Osteocyte (in vitro differentiated cells): ENCODE measurements around the gene DGKG. TPM values are rescaled to one million over a fixed set of nuclear protein-coding genes. Genes with fewer than 3 reads are reported as not detected.

Experiments
- DNase-seq: peaks from one replicate; pipeline ENCODE4 v3.0.0; 2021; ENCODE audit warnings: mixed read lengths; ENCODE audit not compliant: unreplicated experiment; ENCODE audit errors: extremely low spot score
- H3K27ac Mint-ChIP-seq: one replicate; pipeline ENCODE4 v1.8.0; 2021; ENCODE audit warnings: mild to moderate bottlenecking, mixed read lengths; ENCODE audit not compliant: unreplicated experiment
- H3K27me3 Mint-ChIP-seq: one replicate; pipeline ENCODE4 v1.8.0; 2021; ENCODE audit warnings: mixed read lengths; ENCODE audit not compliant: unreplicated experiment
- H3K36me3 Mint-ChIP-seq: one replicate; pipeline ENCODE4 v1.8.0; 2021; ENCODE audit warnings: mixed read lengths; ENCODE audit not compliant: unreplicated experiment
- H3K4me1 Mint-ChIP-seq: one replicate; pipeline ENCODE4 v1.8.0; 2021; ENCODE audit warnings: mixed read lengths; ENCODE audit not compliant: unreplicated experiment
- H3K4me3 Mint-ChIP-seq: one replicate; pipeline ENCODE4 v1.8.0; 2021; ENCODE audit warnings: mild to moderate bottlenecking, moderate library complexity, mixed read lengths; ENCODE audit not compliant: unreplicated experiment
- H3K9me3 Mint-ChIP-seq: one replicate; pipeline ENCODE4 v1.8.0; 2021; ENCODE audit warnings: mixed read lengths; ENCODE audit not compliant: unreplicated experiment
- total RNA-seq: library from RNA; stranded (reverse); gene quantifications from 2 replicates; pipeline ENCODE4 v1.2.1, GENCODE V29; 2021
- TF ChIP-seq, protein P1 (sequence below): fragments of 200-600 bp; sonication (generic); IDR thresholded peaks from 2 replicates; pipeline ENCODE4 v1.5.0; 2021; ENCODE audit warnings: antibody characterized with exemption, mild to moderate bottlenecking, moderate library complexity

DGKG gene
- total RNA-seq, 1 donor from 2014 or later, result not detected

DNA sequence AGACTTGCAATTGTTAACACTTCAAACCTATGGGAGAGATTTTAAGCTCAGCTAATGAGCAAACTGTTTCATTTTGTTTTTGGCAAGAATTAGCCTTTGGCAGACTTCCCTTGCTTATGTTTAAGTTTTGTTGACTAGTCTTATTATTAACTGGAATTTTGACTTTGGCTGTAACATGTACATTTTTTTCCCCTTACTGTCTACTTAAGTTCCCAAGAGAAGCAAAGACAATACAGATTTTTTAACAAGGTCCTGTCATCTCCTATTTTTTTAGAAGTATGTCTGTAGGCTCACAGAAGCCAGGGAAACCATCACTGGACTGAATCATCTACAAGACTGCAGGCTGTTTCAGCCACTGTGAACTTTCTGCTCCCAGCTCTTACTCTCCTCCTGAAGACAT, 74.3 kb downstream of the DGKG start:
- H3K27ac Mint-ChIP-seq, result peak overlapping the region; percentile 55
- no peaks in the 10 kb centered on the region for H3K9me3 Mint-ChIP-seq
- H3K4me1 Mint-ChIP-seq, result peaks cover 32% of the 10 kb centered on the region
- H3K27me3 Mint-ChIP-seq, result peaks cover 3% of the 10 kb centered on the region
- TF ChIP-seq, protein P1, sequence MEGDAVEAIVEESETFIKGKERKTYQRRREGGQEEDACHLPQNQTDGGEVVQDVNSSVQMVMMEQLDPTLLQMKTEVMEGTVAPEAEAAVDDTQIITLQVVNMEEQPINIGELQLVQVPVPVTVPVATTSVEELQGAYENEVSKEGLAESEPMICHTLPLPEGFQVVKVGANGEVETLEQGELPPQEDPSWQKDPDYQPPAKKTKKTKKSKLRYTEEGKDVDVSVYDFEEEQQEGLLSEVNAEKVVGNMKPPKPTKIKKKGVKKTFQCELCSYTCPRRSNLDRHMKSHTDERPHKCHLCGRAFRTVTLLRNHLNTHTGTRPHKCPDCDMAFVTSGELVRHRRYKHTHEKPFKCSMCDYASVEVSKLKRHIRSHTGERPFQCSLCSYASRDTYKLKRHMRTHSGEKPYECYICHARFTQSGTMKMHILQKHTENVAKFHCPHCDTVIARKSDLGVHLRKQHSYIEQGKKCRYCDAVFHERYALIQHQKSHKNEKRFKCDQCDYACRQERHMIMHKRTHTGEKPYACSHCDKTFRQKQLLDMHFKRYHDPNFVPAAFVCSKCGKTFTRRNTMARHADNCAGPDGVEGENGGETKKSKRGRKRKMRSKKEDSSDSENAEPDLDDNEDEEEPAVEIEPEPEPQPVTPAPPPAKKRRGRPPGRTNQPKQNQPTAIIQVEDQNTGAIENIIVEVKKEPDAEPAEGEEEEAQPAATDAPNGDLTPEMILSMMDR, result no peak
- no peak for DNase-seq
- H3K36me3 Mint-ChIP-seq, result no peaks in the 10 kb centered on the region
- no peak overlapping the region for H3K4me3 Mint-ChIP-seq

DNA sequence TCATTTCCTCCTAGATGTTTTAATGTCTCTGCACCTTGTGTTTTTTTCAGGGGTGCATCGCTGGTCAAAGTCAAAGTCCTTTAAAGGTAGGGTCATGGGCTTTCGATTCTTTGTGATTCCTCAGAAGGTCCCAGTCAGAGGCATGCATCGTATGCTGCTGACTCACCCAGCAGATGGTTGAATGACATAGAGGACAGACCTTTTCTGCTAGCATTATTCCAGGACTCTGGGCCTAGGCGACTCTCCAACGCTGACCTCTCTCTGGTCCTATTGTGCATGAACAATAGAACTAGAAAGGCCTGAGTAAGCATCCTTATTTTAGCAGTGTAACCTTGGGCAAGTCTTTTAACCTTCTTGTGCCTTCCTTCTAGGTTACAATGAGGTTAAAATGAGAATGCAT, 75.9 kb downstream of the DGKG start:
- H3K27ac Mint-ChIP-seq, result no peak overlapping the region
- H3K4me1 Mint-ChIP-seq, result peaks cover 42% of the 10 kb centered on the region
- DNase-seq, result no peak
- no peaks in the 10 kb centered on the region for H3K36me3 Mint-ChIP-seq
- no peaks in the 10 kb centered on the region for H3K9me3 Mint-ChIP-seq
- TF ChIP-seq, protein P1, result no peak
- no peak overlapping the region for H3K4me3 Mint-ChIP-seq
- no peaks in the 10 kb centered on the region for H3K27me3 Mint-ChIP-seq

DNA sequence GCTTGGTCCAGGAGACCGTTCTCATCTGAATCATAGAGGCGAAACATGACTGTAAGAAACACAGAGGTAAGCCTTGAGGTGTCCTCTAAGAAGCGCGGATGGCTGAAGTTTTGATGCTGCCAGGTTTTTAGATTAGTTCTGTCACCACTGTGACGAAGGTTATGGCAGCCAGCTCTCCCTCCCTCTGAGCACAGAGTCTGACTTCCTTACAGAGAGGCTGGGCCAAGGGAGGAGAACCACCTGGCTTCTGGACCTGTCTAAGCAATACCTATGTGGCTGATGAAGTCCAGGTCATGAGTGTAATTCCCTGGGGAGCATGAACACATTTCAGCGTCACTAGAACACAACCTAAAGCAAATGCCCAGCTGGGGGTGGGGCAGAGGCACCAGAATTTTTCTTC, 77.4 kb downstream of the DGKG start:
- Mint-ChIP-seq H3K27me3 (no peaks in the 10 kb centered on the region), H3K36me3 (no peaks in the 10 kb centered on the region), H3K4me1 (peaks cover 45% of the 10 kb centered on the region), H3K27ac (no peak overlapping the region), H3K4me3 (no peak overlapping the region), H3K9me3 (no peaks in the 10 kb centered on the region)
- TF ChIP-seq, protein P1, result no peak
- no peak for DNase-seq

DNA sequence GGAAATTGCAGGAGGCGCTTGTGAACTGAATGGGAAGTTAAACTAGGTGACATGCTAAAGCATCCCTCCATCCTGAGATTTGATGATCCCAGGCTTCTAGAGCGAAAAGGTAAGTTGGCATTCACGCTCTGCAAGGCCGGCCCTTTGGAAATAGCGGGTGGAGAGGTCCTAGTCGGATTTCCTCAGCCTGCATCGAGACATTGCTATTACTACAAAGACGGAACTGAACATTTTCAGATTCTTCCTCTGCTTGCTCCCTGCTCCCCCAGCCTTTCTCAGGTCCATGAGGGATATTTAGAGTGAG, 77.7 kb downstream of the DGKG start:
- H3K4me1 Mint-ChIP-seq, result peaks cover 42% of the 10 kb centered on the region
- TF ChIP-seq, protein P1, result no peak
- H3K27me3 Mint-ChIP-seq, result no peaks in the 10 kb centered on the region
- no peaks in the 10 kb centered on the region for H3K9me3 Mint-ChIP-seq
- no peaks in the 10 kb centered on the region for H3K36me3 Mint-ChIP-seq
- no peak overlapping the region for H3K4me3 Mint-ChIP-seq
- no peak for DNase-seq
- H3K27ac Mint-ChIP-seq, result no peak overlapping the region

DNA sequence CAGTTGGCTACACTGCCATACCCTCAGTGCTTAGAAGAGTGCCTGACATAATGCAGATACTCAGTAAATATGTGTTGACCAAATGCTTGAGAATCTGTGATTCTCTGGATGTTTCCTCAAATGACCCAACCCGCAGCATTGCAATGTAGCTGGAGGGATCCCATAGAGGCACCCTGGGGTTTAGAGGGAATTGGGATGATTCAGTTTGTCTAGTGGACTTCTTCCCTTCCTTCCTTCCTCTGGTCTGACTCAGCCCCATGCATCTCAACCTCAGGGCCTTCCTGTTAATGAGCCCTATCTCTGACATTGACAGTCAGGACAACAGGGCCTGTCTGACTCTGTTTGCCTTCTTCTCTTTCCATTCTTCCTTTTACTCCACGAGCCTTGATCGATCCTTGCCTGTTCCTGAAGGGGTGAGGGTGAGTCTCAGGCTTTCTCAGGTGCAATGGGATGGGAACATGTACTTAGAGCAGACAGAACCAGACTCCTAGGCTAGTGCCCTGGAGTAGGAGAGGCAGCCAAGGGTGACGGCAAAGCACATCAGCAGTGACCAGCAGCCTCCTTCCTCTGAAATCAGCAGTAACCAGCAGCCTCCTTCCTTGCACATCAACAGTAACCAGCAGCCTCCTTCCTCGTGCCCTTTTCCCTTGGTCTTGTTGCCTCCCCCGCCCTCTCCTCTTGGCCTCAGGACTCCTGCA, 78.2 kb downstream of the DGKG start:
- TF ChIP-seq, protein P1, result no peak
- H3K27me3 Mint-ChIP-seq, result no peaks in the 10 kb centered on the region
- DNase-seq, result no peak
- H3K36me3 Mint-ChIP-seq, result no peaks in the 10 kb centered on the region
- H3K4me1 Mint-ChIP-seq, result peaks cover 41% of the 10 kb centered on the region
- H3K9me3 Mint-ChIP-seq, result no peaks in the 10 kb centered on the region
- H3K4me3 Mint-ChIP-seq, result no peak overlapping the region
- no peak overlapping the region for H3K27ac Mint-ChIP-seq
